ENCODE results near the gene SP2. TPM values are rescaled to one million over a fixed set of nuclear protein-coding genes. Genes with fewer than 3 reads are reported as not detected.

SP2 gene
- total and polyA plus RNA-seq, 2 of the 13 experiments (the other 11 are each of a cell fraction or from before 2014, with no cell fraction given) = 1.4 to 4.8 TPM

GRCh38 chr17:47970725-47971499 is 74.9 kb downstream of the SP2 start, which contains the start of gene CDK5RAP3 (continued):
- TF ChIP-seq NFKBIZ (CRISPR knock-in tag; IDR thresholded peaks at IDR 0.05) (no peak), EED (CRISPR knock-in tag; IDR thresholded peaks at IDR 0.05) (peak; percentile 98), SOX13 (IDR thresholded peaks at IDR 0.05) (no peak), SOX13 (CRISPR knock-in tag; conservative IDR thresholded peaks at IDR 0.05 in 1 of 2, IDR thresholded peaks at IDR 0.05 in 1 of 2) (peak in 1 of 2 experiments; percentile 40; a peak in 2 of 4 replicates), ZNF496 (CRISPR knock-in tag; IDR thresholded peaks at IDR 0.05; ENCODE audit: insufficient replicate concordance) (no peak), ZNF101 (CRISPR knock-in tag; IDR thresholded peaks at IDR 0.05; ENCODE audit: borderline replicate concordance, low read depth) (peak; percentile 87), UBTF (CRISPR knock-in tag; IDR thresholded peaks at IDR 0.05) (peak; percentile 51), SMYD3 (CRISPR knock-in tag; IDR thresholded peaks at IDR 0.05) (peak; percentile 93), CERS6 (CRISPR knock-in tag; IDR thresholded peaks at IDR 0.05) (no peak), SMARCC2 (IDR thresholded peaks at IDR 0.05) (no peak), ZNF558 (CRISPR knock-in tag; IDR thresholded peaks at IDR 0.05; ENCODE audit: borderline replicate concordance) (peak; percentile 92), PBX3 (CRISPR knock-in tag; IDR thresholded peaks at IDR 0.05; ENCODE audit: borderline replicate concordance) (no peak; the same call in 1 of the 2 replicates), FIP1L1 (IDR thresholded peaks at IDR 0.05; ENCODE audit: borderline replicate concordance, insufficient read depth, low read depth, low read length) (0 out of 2 replicates have a peak, but pooled peaks have one; percentile 36), ZNF530 (CRISPR knock-in tag; IDR thresholded peaks at IDR 0.05; ENCODE audit: low read depth) (peak; percentile 93), KDM6A (CRISPR knock-in tag; IDR thresholded peaks at IDR 0.05; ENCODE audit: low read depth) (no peak), BCLAF1 (IDR thresholded peaks at IDR 0.05) (no peak), KAT2B (IDR thresholded peaks at IDR 0.05; ENCODE audit: borderline replicate concordance, low read depth, low read length) (no peak), ZNF720 (CRISPR knock-in tag; IDR thresholded peaks at IDR 0.05) (peak; percentile 53; the same call in 1 of the 2 replicates), MTERF4 (CRISPR knock-in tag; IDR thresholded peaks at IDR 0.05) (peak; percentile 99), GATAD1 (CRISPR knock-in tag; IDR thresholded peaks at IDR 0.05) (peak; percentile 89), ZNF24 (IDR thresholded peaks at IDR 0.05) (peak; percentile 65; the same call in 1 of the 2 replicates)

Measured in HepG2 (cell line).